DOHH2 (cell line): Measurements from ENCODE around the gene PDGFB.
A peak's percentile ranks its signal among the peaks of the same experiment; 100 is the strongest.

Experiments used
- H3F3A ChIP-seq: fragments of 200-600 bp; sonication (generic), shearing (Covaris generic); 2 replicates; pipeline ENCODE4 v1.6.0; 2016; ENCODE audit warnings: antibody characterized with exemption, mild to moderate bottlenecking; ENCODE audit not compliant: control insufficient read depth, insufficient read depth
- H3K27ac ChIP-seq: fragments of 200-600 bp; sonication (generic); 2 replicates; pipeline ENCODE4 v1.5.1; 2014; ENCODE audit warnings: low read depth, mild to moderate bottlenecking, low read length, moderate library complexity
- H3K27me3 ChIP-seq: fragments of 200-600 bp; sonication (generic); 2 replicates; pipeline ENCODE4 v1.6.1; 2014; ENCODE audit warnings: mild to moderate bottlenecking, low read length, mixed read lengths; ENCODE audit not compliant: control insufficient read depth
- H3K36me3 ChIP-seq: fragments of 200-600 bp; sonication (generic); 2 replicates; pipeline ENCODE4 v1.6.1; 2014; ENCODE audit warnings: mild to moderate bottlenecking, low read length, moderate library complexity, mixed read lengths; ENCODE audit not compliant: control insufficient read depth
- H3K4me1 ChIP-seq: fragments of 200-600 bp; sonication (generic); 2 replicates; pipeline ENCODE4 v1.6.1; 2014; ENCODE audit warnings: mild to moderate bottlenecking, low read length, mixed read lengths; ENCODE audit not compliant: control insufficient read depth
- H3K4me2 ChIP-seq: fragments of 200-600 bp; sonication (generic); 2 replicates; pipeline ENCODE4 v1.6.0; 2014; ENCODE audit warnings: mild to moderate bottlenecking, low read length, moderate library complexity
- H3K4me3 ChIP-seq: fragments of 200-600 bp; sonication (generic); 2 replicates; pipeline ENCODE4 v1.5.1; 2014; ENCODE audit warnings: mild to moderate bottlenecking, low read length, mixed read lengths
- H3K79me2 ChIP-seq: fragments of 200-600 bp; sonication (generic); 2 replicates; pipeline ENCODE4 v1.6.1; 2014; ENCODE audit warnings: mild to moderate bottlenecking, low read length, mixed read lengths; ENCODE audit not compliant: control insufficient read depth
- H3K9me2 ChIP-seq: fragments of 200-600 bp; sonication (generic); replicated peaks from 2 replicates; pipeline ENCODE4 v1.6.1; 2014; ENCODE audit warnings: mild to moderate bottlenecking, low read length, mixed read lengths; ENCODE audit not compliant: control insufficient read depth
- H3K9me3 ChIP-seq: fragments of 200-600 bp; sonication (generic); 2 replicates; pipeline ENCODE4 v1.6.1; 2014; ENCODE audit warnings: antibody characterized with exemption, low read length, mixed read lengths; ENCODE audit not compliant: control insufficient read depth, insufficient read depth
- H4K20me1 ChIP-seq: fragments of 200-600 bp; sonication (generic); 2 replicates; pipeline ENCODE4 v1.6.0; 2014; ENCODE audit warnings: low read depth, mild to moderate bottlenecking, antibody characterized with exemption, low read length, moderate library complexity; ENCODE audit not compliant: control insufficient read depth, insufficient read depth
- EZH2phosphoT487 ChIP-seq: fragments of 200-600 bp; sonication (generic); IDR thresholded peaks from 2 replicates; pipeline ENCODE4 v1.6.1; 2017; ENCODE audit warnings: borderline replicate concordance, mild to moderate bottlenecking, antibody characterized with exemption, low read length, moderate library complexity, mixed read lengths
- TF ChIP-seq, protein P1 (sequence below): fragments of 200-600 bp; sonication (generic); IDR thresholded peaks from one replicate; pipeline ENCODE4 v1.5.1; 2014; ENCODE audit warnings: antibody characterized with exemption, mild to moderate bottlenecking, low read depth, low read length; ENCODE audit not compliant: poor library complexity, severe bottlenecking

Gene PDGFB

GRCh38 chr22:39283322-39284141, 38.8 kb upstream of the PDGFB start:
- Histone ChIP-seq H3K4me2 (no peak overlapping the region), H3K4me1 (peaks cover 19% of the 10 kb centered on the region), H3K4me3 (no peak overlapping the region), H3K79me2 (no peaks in the 10 kb centered on the region), H3K27ac (no peak overlapping the region), H3K9me3 (no peaks in the 10 kb centered on the region), H3K36me3 (no peaks in the 10 kb centered on the region), H4K20me1 (no peaks in the 10 kb centered on the region), H3K9me2 (no peaks in the 10 kb centered on the region), H3F3A (no peaks in the 10 kb centered on the region), H3K27me3 (peaks cover 8% of the 10 kb centered on the region)
- no peak for TF ChIP-seq EZH2phosphoT487
- TF ChIP-seq, protein P1, sequence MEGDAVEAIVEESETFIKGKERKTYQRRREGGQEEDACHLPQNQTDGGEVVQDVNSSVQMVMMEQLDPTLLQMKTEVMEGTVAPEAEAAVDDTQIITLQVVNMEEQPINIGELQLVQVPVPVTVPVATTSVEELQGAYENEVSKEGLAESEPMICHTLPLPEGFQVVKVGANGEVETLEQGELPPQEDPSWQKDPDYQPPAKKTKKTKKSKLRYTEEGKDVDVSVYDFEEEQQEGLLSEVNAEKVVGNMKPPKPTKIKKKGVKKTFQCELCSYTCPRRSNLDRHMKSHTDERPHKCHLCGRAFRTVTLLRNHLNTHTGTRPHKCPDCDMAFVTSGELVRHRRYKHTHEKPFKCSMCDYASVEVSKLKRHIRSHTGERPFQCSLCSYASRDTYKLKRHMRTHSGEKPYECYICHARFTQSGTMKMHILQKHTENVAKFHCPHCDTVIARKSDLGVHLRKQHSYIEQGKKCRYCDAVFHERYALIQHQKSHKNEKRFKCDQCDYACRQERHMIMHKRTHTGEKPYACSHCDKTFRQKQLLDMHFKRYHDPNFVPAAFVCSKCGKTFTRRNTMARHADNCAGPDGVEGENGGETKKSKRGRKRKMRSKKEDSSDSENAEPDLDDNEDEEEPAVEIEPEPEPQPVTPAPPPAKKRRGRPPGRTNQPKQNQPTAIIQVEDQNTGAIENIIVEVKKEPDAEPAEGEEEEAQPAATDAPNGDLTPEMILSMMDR: no peak

- TF ChIP-seq, protein P1: no peak
- no peak for TF ChIP-seq EZH2phosphoT487
- Histone ChIP-seq H3K27me3 (peaks cover 8% of the 10 kb centered on the region), H4K20me1 (no peaks in the 10 kb centered on the region), H3K4me3 (no peak overlapping the region), H3K9me2 (no peaks in the 10 kb centered on the region), H3K79me2 (no peaks in the 10 kb centered on the region), H3K4me1 (peaks cover 22% of the 10 kb centered on the region), H3K27ac (no peak overlapping the region), H3F3A (no peaks in the 10 kb centered on the region), H3K9me3 (no peaks in the 10 kb centered on the region), H3K4me2 (no peak overlapping the region), H3K36me3 (no peaks in the 10 kb centered on the region)
Observed at GRCh38 chr22:39282645-39283321, 38.0 kb upstream of the PDGFB start.

DNA sequence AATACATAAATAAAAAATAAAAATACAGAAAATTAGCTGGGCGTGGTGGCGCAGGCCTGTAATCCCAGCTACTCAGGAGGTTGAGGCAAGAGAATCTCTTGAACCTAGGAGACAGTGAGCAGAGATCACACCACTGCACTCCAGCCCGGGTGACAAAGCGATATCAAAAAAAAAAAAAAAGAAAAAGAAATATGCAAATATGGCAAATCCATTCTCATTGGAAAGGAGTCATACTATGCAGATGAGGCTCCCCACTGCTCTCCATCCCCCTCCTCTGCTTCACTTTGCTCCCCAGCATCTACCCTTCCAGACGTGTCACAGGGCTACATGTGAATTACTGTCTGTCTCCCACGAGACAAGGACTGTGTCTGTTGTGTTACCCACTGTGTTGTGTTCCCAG, 36.3 kb upstream of the PDGFB start:
- TF ChIP-seq, protein P1: no peak
- no peak for TF ChIP-seq EZH2phosphoT487
- peaks cover under 1% of the 10 kb centered on the region; the same call in 1 of the 2 replicates for H3K27me3 ChIP-seq
- no peaks in the 10 kb centered on the region for H3K9me2 ChIP-seq
- no peaks in the 10 kb centered on the region for H4K20me1 ChIP-seq
- peaks cover 7% of the 10 kb centered on the region; the same call in 1 of the 2 replicates for H3K9me3 ChIP-seq
- H3K79me2 ChIP-seq: no peaks in the 10 kb centered on the region
- no peak overlapping the region for H3K4me3 ChIP-seq
- no peak overlapping the region for H3K27ac ChIP-seq
- H3F3A ChIP-seq: no peaks in the 10 kb centered on the region
- peaks cover 27% of the 10 kb centered on the region for H3K4me1 ChIP-seq
- no peaks in the 10 kb centered on the region for H3K36me3 ChIP-seq
- 0 out of 2 replicates have a peak overlapping the region, but pooled peaks have one; percentile 3 for H3K4me2 ChIP-seq
